Heart left ventricle (tissue), 13 donors: ENCODE data around the gene NELL1.

Source experiments
- CTCF ChIP-seq, 12 donors: fragments of 200-600 bp; sonication (generic) in 4 of 12; IDR thresholded peaks; one replicate each; pipeline versions ENCODE4 v1.5.0 to v1.8.0; 2018 to 2022; ENCODE audit warnings: antibody characterized with exemption in 12 of 12, mild to moderate bottlenecking in 5 of 12
- POLR2A ChIP-seq, 2 donors: fragments of 450-650 bp; IDR thresholded peaks; one replicate each; pipeline ENCODE4 v1.6.1; 2017; ENCODE audit warnings: antibody characterized with exemption in 2 of 2, mild to moderate bottlenecking in 2 of 2, moderate library complexity in 2 of 2
- donor health status: ischemic (EF 13 %, LVEDD 7.1; RV severe dilation, severe dysfunction).
- donor health status: DM: no; HTN: yes; CAD: no.
- donor health status: DM: no; HTN: no; CAD: no.
- donor health status: ischemic (EF 25% LVEDD 6.9; RV normal size, moderate dysfunction).
- donor health status: ischemic (EF 25% LVEDD 5.7; RV mildly dilated, moderate dysfunction).
- donor health status: ischemic (EF 35%, LVEDD 5.7; RV mildly dilated, moderate dysfunction).
- donor health status: nonischemic (EF 11% LVEDD 7.7; RV severe dilation, severe dysfunction).
- donor health status: DM: yes; HTN: yes; CAD: no.
- donor health status: PGD.
- donor health status: ischemic (EF 29% LVEDD 5.4; RV normal size, mild dysfunction).
- donor health status: nonischemic (EF 23%, LVEDD 6.1; RV moderate dilation, normal function).

- no peak for TF ChIP-seq CTCF (IDR thresholded peaks at IDR 0.05)
- TF ChIP-seq POLR2A (IDR thresholded peaks at IDR 0.05): no peak
These were observed 91.4 kb downstream of the NELL1 start for GRCh38 chr11:20760811-20761210.
